GM12878 (cell line): Measurements from ENCODE around the gene KHNYN. TPM values are rescaled to one million over a fixed set of nuclear protein-coding genes. Genes with fewer than 3 reads are reported as not detected.

ENCODE experiments used
- ATAC-seq: fragments of 200-7000 bp; cut with Tn5 transposase; 3 replicates; pipeline ENCODE4 v1.9.1; 2020; ENCODE audit warnings: mild to moderate bottlenecking, moderate library complexity
- BruUV-seq: library from RNA; stranded (reverse); fragments of 400-500 nt; replicated peaks from 2 replicates; lab custom pipeline; 2021; lab: Mats Ljungman, UMichigan
- CTCF ChIA-PET: fragments of 300-600 bp; sonication (Branson Sonifier 250); formaldehyde crosslinking; extraction: SDS; loops from one replicate; lab custom pipeline; 2021; ENCODE audit warnings: inconsistent platforms; lab: Yijun Ruan, JAX
- POLR2A ChIA-PET: fragments of 350-600 bp; formaldehyde crosslinking; extraction: SDS; loops from one replicate; lab custom pipeline; 2021; ENCODE audit warnings: inconsistent platforms; lab: Charles Lee
- RAD21 ChIA-PET: fragments of 300-600 bp; sonication (Branson Sonifier 250); formaldehyde crosslinking; loops from one replicate; lab custom pipeline; 2023; ENCODE audit warnings: antibody characterized with exemption; ENCODE audit not compliant: unreplicated experiment; lab: Charles Lee
- SMC1A ChIA-PET: fragments of 300-600 bp; sonication (Branson Sonifier 250); formaldehyde crosslinking; loops from one replicate; lab custom pipeline; 2023; ENCODE audit not compliant: unreplicated experiment, uncharacterized antibody; lab: Charles Lee
- DNase-seq: peaks from one replicate; pipeline ENCODE4 v3.0.0-alpha.2; 2011; ENCODE audit warnings: low read depth, low spot score
- FAIRE-seq: peaks from 3 replicates; lab custom pipeline; 2011; peaks lifted over from hg19 to GRCh38; lab: Jason Lieb, UNC
- H2AFZ ChIP-seq: 2 replicates; pipeline ENCODE4 v1.6.0; 2011; ENCODE audit warnings: low read depth, low read length, control low read depth; ENCODE audit not compliant: control insufficient read depth
- H3K27ac ChIP-seq: 2 replicates; pipeline ENCODE4 v1.5.1; 2011; ENCODE audit warnings: control low read depth; ENCODE audit not compliant: control insufficient read depth, insufficient read depth
- H3K27me3 ChIP-seq, 2 experiments: replicated peaks in 1 of 2; 2 replicates each; pipeline versions ENCODE4 v1.6.0 to v1.6.1; 2011; ENCODE audit warnings: low read length in 1 of 2; ENCODE audit not compliant: control insufficient read depth in 2 of 2, insufficient read depth in 2 of 2
- H3K36me3 ChIP-seq, 2 experiments: 2 replicates each; pipeline ENCODE4 v1.5.1; 2011; ENCODE audit warnings: low read length in 1 of 2; ENCODE audit not compliant: control insufficient read depth in 2 of 2, insufficient read depth in 2 of 2
- H3K4me1 ChIP-seq: 2 replicates; pipeline ENCODE4 v1.6.1; 2011; ENCODE audit warnings: mild to moderate bottlenecking, low read length, moderate library complexity, mixed read lengths; ENCODE audit not compliant: control insufficient read depth, insufficient read depth
- H3K4me2 ChIP-seq: 2 replicates; pipeline ENCODE4 v1.6.0; 2011; ENCODE audit warnings: control low read depth; ENCODE audit not compliant: control insufficient read depth, insufficient read depth
- H3K4me3 ChIP-seq: fragments of 200-600 bp; sonication (generic); 2 replicates; pipeline ENCODE4 v1.5.1; 2016
- H3K79me2 ChIP-seq: 2 replicates; pipeline ENCODE4 v1.6.0; 2011; ENCODE audit warnings: low read length; ENCODE audit not compliant: control insufficient read depth, insufficient read depth
- H3K9ac ChIP-seq: 2 replicates; pipeline ENCODE4 v1.8.0; 2011; ENCODE audit warnings: low read length, control low read depth, mixed read lengths; ENCODE audit not compliant: control insufficient read depth, insufficient read depth
- H3K9me3 ChIP-seq: replicated peaks from 3 replicates; pipeline ENCODE4 v1.5.1; 2011; ENCODE audit warnings: mild to moderate bottlenecking, low read length; ENCODE audit not compliant: control insufficient read depth, insufficient read depth
- H4K20me1 ChIP-seq: 2 replicates; pipeline ENCODE4 v1.6.0; 2011; ENCODE audit not compliant: control insufficient read depth, insufficient read depth
- BACH1 ChIP-seq: fragments of 450-650 bp; IDR thresholded peaks from 2 replicates; pipeline ENCODE4 v1.6.1; 2017; ENCODE audit warnings: mild to moderate bottlenecking, borderline replicate concordance
- BCL11A ChIP-seq: IDR thresholded peaks from 2 replicates; pipeline ENCODE4 v1.6.1; 2011; ENCODE audit warnings: low read depth, low read length
- CBX3 ChIP-seq: fragments of 200-600 bp; sonication (generic); IDR thresholded peaks from 2 replicates; pipeline ENCODE4 v1.6.1; 2016; ENCODE audit warnings: low read depth, borderline replicate concordance
- CREB1 ChIP-seq: IDR thresholded peaks from 2 replicates; pipeline ENCODE4 v1.6.1; 2012; ENCODE audit warnings: low read depth, mild to moderate bottlenecking, inconsistent platforms
- PAX5 ChIP-seq: IDR thresholded peaks from 2 replicates; pipeline ENCODE4 v1.6.1; 2011; ENCODE audit warnings: low read depth, low read length, borderline replicate concordance
- PAX8 ChIP-seq: fragments of 450-650 bp; IDR thresholded peaks from 2 replicates; pipeline ENCODE4 v1.6.1; 2017; ENCODE audit warnings: mild to moderate bottlenecking, moderate library complexity
- POLR2A ChIP-seq: IDR thresholded peaks from 2 replicates; pipeline ENCODE4 v1.6.1; 2011; ENCODE audit warnings: low read depth, mild to moderate bottlenecking, low read length
- RAD51 ChIP-seq: fragments of 450-650 bp; IDR thresholded peaks from 2 replicates; pipeline ENCODE4 v1.6.1; 2016; ENCODE audit warnings: moderate library complexity, mild to moderate bottlenecking, inconsistent platforms
- TBL1XR1 ChIP-seq: IDR thresholded peaks from 2 replicates; pipeline ENCODE4 v1.6.1; 2012; ENCODE audit warnings: low read depth, low read length, improper control_type of control experiment
- WGBS: methylation state at CpG from one replicate; pipeline ENCODE4 v1.1.6; 2016; ENCODE audit warnings: low lambda C conversion rate; ENCODE audit not compliant: insufficient replicate concordance, insufficient coverage; ENCODE audit errors: missing lambda C conversion rate; 5-methylcytosine and 5-hydroxymethylcytosine counted together
- in situ Hi-C: fragments of 300-500 bp; cut with MboI; formaldehyde crosslinking; loops from 9 replicates; pipeline ENCODE4 v1.14.3; 2018; ENCODE audit warnings: mixed read lengths
- intact Hi-C: fragments of 100-400 bp; cut with micrococcal nuclease; formaldehyde crosslinking; loops from one replicate; pipeline ENCODE4 v1.14.2; 2022; ENCODE audit not compliant: unreplicated experiment
- polyA plus RNA-seq, 11 experiments: library from polyadenylated mRNA; depleted of rRNA in 4 of 11; unstranded in 6 of 11; stranded (reverse) in 5 of 11; fragments of >200 nt; fragmentation: Nextera tagmentation in 4 of 11; fragmentation: Illumina TruSeq in 1 of 11; extraction: Ambion mirVana in 4 of 11; extraction: Trizol in 1 of 11; gene quantifications; 1 replicate in 1 of 11; 2 replicates in 10 of 11; pipeline versions ENCODE4 v1.2.1 to v1.2.3, GENCODE V29; 2011 to 2016; ENCODE audit warnings: inconsistent platforms in 2 of 11, missing spikeins in 2 of 11, low read depth in 1 of 11
- total RNA-seq, 4 experiments: library from RNA; depleted of rRNA in 3 of 4; stranded (reverse); fragments of >200 nt in 3 of 4; fragmentation: Illumina TruSeq in 1 of 4; extraction: Trizol in 1 of 4; gene quantifications; 2 replicates each; pipeline versions ENCODE4 v1.2.1 to v1.2.3, GENCODE V29; 2013 to 2021
- TF ChIP-seq, protein P1 (sequence below): IDR thresholded peaks from 2 replicates; pipeline ENCODE4 v1.6.1; 2012; ENCODE audit warnings: low read depth, low read length, improper control_type of control experiment
- TF ChIP-seq, protein P2 (sequence below), 3 experiments: IDR thresholded peaks in 2 of 3; conservative IDR thresholded peaks in 1 of 3; 2 replicates each; pipeline ENCODE4 v1.5.1; 2011; ENCODE audit warnings: low read depth in 3 of 3, low read length in 3 of 3, mild to moderate bottlenecking in 3 of 3, control low read depth in 2 of 3, moderate library complexity in 2 of 3, inconsistent platforms in 1 of 3, mixed read lengths in 1 of 3; ENCODE audit not compliant: control insufficient read depth in 2 of 3, insufficient read depth in 1 of 3; ENCODE audit errors: extremely low read depth in 1 of 3
- TF ChIP-seq, protein P3 (sequence below): IDR thresholded peaks from 2 replicates; pipeline ENCODE4 v1.6.1; 2011; ENCODE audit warnings: low read depth, mild to moderate bottlenecking, low read length, moderate library complexity, borderline replicate concordance; ENCODE audit errors: extremely low read depth
- TF ChIP-seq, protein P4 (sequence below): fragments of 450-650 bp; IDR thresholded peaks from 2 replicates; pipeline ENCODE4 v1.6.1; 2017; ENCODE audit warnings: mild to moderate bottlenecking, moderate library complexity
- TF ChIP-seq, protein P5 (sequence below): fragments of 450-650 bp; IDR thresholded peaks from 2 replicates; pipeline ENCODE4 v1.6.1; 2017; ENCODE audit warnings: mild to moderate bottlenecking

KHNYN gene
- total and polyA plus RNA-seq, 10 of the 15 experiments (the other 5 are each of a cell fraction or from before 2014, with no cell fraction given), result 1.4 to 34.7 (median 21.5) TPM

GRCh38 chr14:24409956-24410355 is 19.8 kb upstream of the KHNYN start:
- no peak overlapping the region for H3K4me3 ChIP-seq
- H3K27me3 ChIP-seq, result peaks cover 1 to 5% of the 10 kb centered on the region in 2 experiments; a peak in 2 of 4 replicates
- no peaks in the 10 kb centered on the region for H3K9me3 ChIP-seq
- BruUV-seq, result no TSS peak
- H2AFZ ChIP-seq, result no peak overlapping the region
- H3K4me2 ChIP-seq, result no peak overlapping the region
- in situ Hi-C loops (no loop called here), intact Hi-C loops (loop anchor here (5.0 kb wide), 1 partner anchor 43 kb away; the partner anchor contains the start of gene NFATC4)
- H3K4me1 ChIP-seq, result no peaks in the 10 kb centered on the region
- H3K9ac ChIP-seq, result no peak overlapping the region
- no peaks in the 10 kb centered on the region for H3K79me2 ChIP-seq
- RAD21 ChIA-PET, result interaction anchor here (1.1 to 1.7 kb wide), 3 partner anchors 21 to 76 kb away, joined by 5 to 9 read pairs (median 6); no protein-coding TSS in a partner anchor
- H3K27ac ChIP-seq, result no peak overlapping the region
- H3K36me3 ChIP-seq, result no peaks in the 10 kb centered on the region
- H4K20me1 ChIP-seq, result no peaks in the 10 kb centered on the region
- ATAC-seq (no peak), FAIRE-seq (no peak), DNase-seq (no peak)
- WGBS, result 28% methylated on average over 10 of the region's 10 CpGs
- POLR2A ChIA-PET, result no interaction called here
- SMC1A ChIA-PET, result interaction anchor here (0.7 to 4.1 kb wide), 6 partner anchors 9 to 44 kb away, joined by 3 to 17 read pairs (median 4); no protein-coding TSS in a partner anchor
- CTCF ChIA-PET, result interaction anchor here (1.0 to 2.4 kb wide), 7 partner anchors 12 to 77 kb away, joined by 3 to 19 read pairs (median 6); no protein-coding TSS in a partner anchor
- TF ChIP-seq, protein P1, sequence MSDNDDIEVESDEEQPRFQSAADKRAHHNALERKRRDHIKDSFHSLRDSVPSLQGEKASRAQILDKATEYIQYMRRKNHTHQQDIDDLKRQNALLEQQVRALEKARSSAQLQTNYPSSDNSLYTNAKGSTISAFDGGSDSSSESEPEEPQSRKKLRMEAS, result no peak
- TF ChIP-seq CBX3 (no peak), TBL1XR1 (no peak), BCL11A (no peak), PAX8 (no peak), PAX5 (no peak), RAD51 (no peak), CREB1 (no peak), POLR2A (no peak), BACH1 (no peak)
- TF ChIP-seq, protein P2, sequence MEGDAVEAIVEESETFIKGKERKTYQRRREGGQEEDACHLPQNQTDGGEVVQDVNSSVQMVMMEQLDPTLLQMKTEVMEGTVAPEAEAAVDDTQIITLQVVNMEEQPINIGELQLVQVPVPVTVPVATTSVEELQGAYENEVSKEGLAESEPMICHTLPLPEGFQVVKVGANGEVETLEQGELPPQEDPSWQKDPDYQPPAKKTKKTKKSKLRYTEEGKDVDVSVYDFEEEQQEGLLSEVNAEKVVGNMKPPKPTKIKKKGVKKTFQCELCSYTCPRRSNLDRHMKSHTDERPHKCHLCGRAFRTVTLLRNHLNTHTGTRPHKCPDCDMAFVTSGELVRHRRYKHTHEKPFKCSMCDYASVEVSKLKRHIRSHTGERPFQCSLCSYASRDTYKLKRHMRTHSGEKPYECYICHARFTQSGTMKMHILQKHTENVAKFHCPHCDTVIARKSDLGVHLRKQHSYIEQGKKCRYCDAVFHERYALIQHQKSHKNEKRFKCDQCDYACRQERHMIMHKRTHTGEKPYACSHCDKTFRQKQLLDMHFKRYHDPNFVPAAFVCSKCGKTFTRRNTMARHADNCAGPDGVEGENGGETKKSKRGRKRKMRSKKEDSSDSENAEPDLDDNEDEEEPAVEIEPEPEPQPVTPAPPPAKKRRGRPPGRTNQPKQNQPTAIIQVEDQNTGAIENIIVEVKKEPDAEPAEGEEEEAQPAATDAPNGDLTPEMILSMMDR (IDR thresholded peaks at IDR 0.05 in 2 of 3, conservative IDR thresholded peaks at IDR 0.05 in 1 of 3; ENCODE audit: control insufficient read depth in 2 of 3, extremely low read depth in 1 of 3, insufficient read depth in 1 of 3, low read depth in 3 of 3, low read length in 3 of 3), result no peak
- TF ChIP-seq, protein P3, sequence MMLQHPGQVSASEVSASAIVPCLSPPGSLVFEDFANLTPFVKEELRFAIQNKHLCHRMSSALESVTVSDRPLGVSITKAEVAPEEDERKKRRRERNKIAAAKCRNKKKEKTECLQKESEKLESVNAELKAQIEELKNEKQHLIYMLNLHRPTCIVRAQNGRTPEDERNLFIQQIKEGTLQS, result no peak
- TF ChIP-seq, protein P4, sequence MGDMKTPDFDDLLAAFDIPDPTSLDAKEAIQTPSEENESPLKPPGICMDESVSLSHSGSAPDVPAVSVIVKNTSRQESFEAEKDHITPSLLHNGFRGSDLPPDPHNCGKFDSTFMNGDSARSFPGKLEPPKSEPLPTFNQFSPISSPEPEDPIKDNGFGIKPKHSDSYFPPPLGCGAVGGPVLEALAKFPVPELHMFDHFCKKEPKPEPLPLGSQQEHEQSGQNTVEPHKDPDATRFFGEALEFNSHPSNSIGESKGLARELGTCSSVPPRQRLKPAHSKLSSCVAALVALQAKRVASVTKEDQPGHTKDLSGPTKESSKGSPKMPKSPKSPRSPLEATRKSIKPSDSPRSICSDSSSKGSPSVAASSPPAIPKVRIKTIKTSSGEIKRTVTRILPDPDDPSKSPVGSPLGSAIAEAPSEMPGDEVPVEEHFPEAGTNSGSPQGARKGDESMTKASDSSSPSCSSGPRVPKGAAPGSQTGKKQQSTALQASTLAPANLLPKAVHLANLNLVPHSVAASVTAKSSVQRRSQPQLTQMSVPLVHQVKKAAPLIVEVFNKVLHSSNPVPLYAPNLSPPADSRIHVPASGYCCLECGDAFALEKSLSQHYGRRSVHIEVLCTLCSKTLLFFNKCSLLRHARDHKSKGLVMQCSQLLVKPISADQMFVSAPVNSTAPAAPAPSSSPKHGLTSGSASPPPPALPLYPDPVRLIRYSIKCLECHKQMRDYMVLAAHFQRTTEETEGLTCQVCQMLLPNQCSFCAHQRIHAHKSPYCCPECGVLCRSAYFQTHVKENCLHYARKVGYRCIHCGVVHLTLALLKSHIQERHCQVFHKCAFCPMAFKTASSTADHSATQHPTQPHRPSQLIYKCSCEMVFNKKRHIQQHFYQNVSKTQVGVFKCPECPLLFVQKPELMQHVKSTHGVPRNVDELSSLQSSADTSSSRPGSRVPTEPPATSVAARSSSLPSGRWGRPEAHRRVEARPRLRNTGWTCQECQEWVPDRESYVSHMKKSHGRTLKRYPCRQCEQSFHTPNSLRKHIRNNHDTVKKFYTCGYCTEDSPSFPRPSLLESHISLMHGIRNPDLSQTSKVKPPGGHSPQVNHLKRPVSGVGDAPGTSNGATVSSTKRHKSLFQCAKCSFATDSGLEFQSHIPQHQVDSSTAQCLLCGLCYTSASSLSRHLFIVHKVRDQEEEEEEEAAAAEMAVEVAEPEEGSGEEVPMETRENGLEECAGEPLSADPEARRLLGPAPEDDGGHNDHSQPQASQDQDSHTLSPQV, result no peak
- TF ChIP-seq, protein P5, sequence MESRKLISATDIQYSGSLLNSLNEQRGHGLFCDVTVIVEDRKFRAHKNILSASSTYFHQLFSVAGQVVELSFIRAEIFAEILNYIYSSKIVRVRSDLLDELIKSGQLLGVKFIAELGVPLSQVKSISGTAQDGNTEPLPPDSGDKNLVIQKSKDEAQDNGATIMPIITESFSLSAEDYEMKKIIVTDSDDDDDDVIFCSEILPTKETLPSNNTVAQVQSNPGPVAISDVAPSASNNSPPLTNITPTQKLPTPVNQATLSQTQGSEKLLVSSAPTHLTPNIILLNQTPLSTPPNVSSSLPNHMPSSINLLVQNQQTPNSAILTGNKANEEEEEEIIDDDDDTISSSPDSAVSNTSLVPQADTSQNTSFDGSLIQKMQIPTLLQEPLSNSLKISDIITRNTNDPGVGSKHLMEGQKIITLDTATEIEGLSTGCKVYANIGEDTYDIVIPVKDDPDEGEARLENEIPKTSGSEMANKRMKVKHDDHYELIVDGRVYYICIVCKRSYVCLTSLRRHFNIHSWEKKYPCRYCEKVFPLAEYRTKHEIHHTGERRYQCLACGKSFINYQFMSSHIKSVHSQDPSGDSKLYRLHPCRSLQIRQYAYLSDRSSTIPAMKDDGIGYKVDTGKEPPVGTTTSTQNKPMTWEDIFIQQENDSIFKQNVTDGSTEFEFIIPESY, result no peak
